ENCODE results near the gene SCYL3. TPM values are rescaled to one million over a fixed set of nuclear protein-coding genes. Genes with fewer than 3 reads are reported as not detected.

The SCYL3 gene
- total RNA-seq, 4 donors from 2014 or later = 17.7 to 22.0 (median 20.4) TPM

DNA sequence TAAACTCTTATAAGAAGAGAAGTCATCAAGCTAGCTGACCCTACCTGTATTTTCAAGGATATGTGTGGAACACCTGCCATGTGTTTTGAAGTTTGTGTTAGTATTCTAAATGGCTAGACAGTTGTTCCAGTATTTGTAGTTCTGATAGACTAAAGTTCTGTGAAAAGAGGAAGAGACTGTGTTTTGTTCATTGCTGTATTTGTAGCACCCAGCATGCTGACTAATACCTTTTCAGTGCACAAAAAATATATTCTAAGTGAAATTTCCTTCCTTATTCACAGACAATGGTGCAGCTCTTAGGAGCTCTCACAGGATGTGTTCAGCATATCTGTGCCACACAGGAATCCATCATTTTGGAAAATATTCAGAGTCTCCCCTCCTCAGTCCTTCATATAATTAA, 90.8 kb downstream of the SCYL3 start:
- no peak overlapping the region for H3K4me3 ChIP-seq
- no peak for TF ChIP-seq POLR2A (IDR thresholded peaks at IDR 0.05)
- TF ChIP-seq, protein P1, sequence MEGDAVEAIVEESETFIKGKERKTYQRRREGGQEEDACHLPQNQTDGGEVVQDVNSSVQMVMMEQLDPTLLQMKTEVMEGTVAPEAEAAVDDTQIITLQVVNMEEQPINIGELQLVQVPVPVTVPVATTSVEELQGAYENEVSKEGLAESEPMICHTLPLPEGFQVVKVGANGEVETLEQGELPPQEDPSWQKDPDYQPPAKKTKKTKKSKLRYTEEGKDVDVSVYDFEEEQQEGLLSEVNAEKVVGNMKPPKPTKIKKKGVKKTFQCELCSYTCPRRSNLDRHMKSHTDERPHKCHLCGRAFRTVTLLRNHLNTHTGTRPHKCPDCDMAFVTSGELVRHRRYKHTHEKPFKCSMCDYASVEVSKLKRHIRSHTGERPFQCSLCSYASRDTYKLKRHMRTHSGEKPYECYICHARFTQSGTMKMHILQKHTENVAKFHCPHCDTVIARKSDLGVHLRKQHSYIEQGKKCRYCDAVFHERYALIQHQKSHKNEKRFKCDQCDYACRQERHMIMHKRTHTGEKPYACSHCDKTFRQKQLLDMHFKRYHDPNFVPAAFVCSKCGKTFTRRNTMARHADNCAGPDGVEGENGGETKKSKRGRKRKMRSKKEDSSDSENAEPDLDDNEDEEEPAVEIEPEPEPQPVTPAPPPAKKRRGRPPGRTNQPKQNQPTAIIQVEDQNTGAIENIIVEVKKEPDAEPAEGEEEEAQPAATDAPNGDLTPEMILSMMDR (IDR thresholded peaks at IDR 0.05) = no peak
- no peak overlapping the region for H3K27ac ChIP-seq
- peaks cover 0 to 12% (median 0%) of the 10 kb centered on the region in 3 donors for H3K36me3 ChIP-seq
- H3K4me1 ChIP-seq = no peaks in the 10 kb centered on the region
- no peaks in the 10 kb centered on the region for H3K27me3 ChIP-seq
- no peaks in the 10 kb centered on the region for H3K9me3 ChIP-seq
- DNase-seq = no peak

Small RNA genes within 50 kb of the gene (small RNA-seq; reads per million reads assigned to genes)
- 0 reads per million in 2 donors for gene RN7SL333P

Other genes starting within 250 kb of the SCYL3 start
- 1 to 10 TPM in 1 of 4 donors, under 1 TPM in 1, not detected in 2; 0.35 to 9.9 TPM for gene SELL, start 182.3 kb downstream of the SCYL3 start, total RNA-seq
- gene SELE, start 159.8 kb downstream of the SCYL3 start, total RNA-seq = under 1 TPM in 2 of 4 donors, not detected in 2; 0.57 to 0.83 TPM
- 1 to 10 TPM; 1.5 to 8.9 (median 5.0) TPM for gene METTL18, start 99.0 kb downstream of the SCYL3 start, total RNA-seq
- 10 to 100 TPM; 22.9 to 39.7 (median 25.9) TPM for gene KIFAP3, start 180.8 kb upstream of the SCYL3 start, total RNA-seq

All from Peyer's patch (tissue), 4 donors.